Dendritic cell treated with granulocyte-macrophage colony-stimulating factor and Interleukin-4, amounts not matched to agents 40 ng/mL and 50 ng/mL, for 4 days (primary cell): ENCODE results near the gene DDX47.
"Not testable (repeated sequence)": the region's sequence is repeated elsewhere in the genome, so short reads cannot be mapped to it uniquely, and the experiment has no call there.

Experiments
- H3K27ac Mint-ChIP-seq: one replicate; pipeline ENCODE4 v1.8.0; 2022; ENCODE audit warnings: mild to moderate bottlenecking, mixed read lengths
- H3K27me3 Mint-ChIP-seq: one replicate; pipeline ENCODE4 v1.8.0; 2022; ENCODE audit warnings: mild to moderate bottlenecking, mixed read lengths
- H3K36me3 Mint-ChIP-seq: one replicate; pipeline ENCODE4 v1.8.0; 2022; ENCODE audit warnings: low read depth, mixed read lengths
- H3K4me1 Mint-ChIP-seq: one replicate; pipeline ENCODE4 v1.8.0; 2022; ENCODE audit warnings: low read depth, mixed read lengths
- H3K4me3 Mint-ChIP-seq: one replicate; pipeline ENCODE4 v1.8.0; 2022; ENCODE audit warnings: mild to moderate bottlenecking, moderate library complexity, mixed read lengths
- H3K9me3 Mint-ChIP-seq: one replicate; pipeline ENCODE4 v1.8.0; 2022; ENCODE audit warnings: mixed read lengths
- intact Hi-C: fragments of 100-400 bp; cut with micrococcal nuclease; formaldehyde crosslinking; loops from one replicate; pipeline ENCODE4 v1.15.0; 2022

DDX47 gene

GRCh38 chr12:12846780-12847179 is 33.6 kb downstream of the DDX47 start:
- intact Hi-C loops, H3K27ac Mint-ChIP-seq, H3K4me3 Mint-ChIP-seq, H3K36me3 Mint-ChIP-seq, H3K4me1 Mint-ChIP-seq, H3K27me3 Mint-ChIP-seq: not testable (repeated sequence)
- peaks cover 10% of the 10 kb centered on the region for H3K9me3 Mint-ChIP-seq

GRCh38 chr12:12853435-12853834 is 40.3 kb downstream of the DDX47 start:
- intact Hi-C loops, result no loop called here
- Mint-ChIP-seq H3K27me3 (no peaks in the 10 kb centered on the region), H3K4me3 (no peak overlapping the region)

GRCh38 chr12:12859690-12860089 is 46.5 kb downstream of the DDX47 start:
- intact Hi-C loops, result no loop called here
- H3K27me3 Mint-ChIP-seq, result no peaks in the 10 kb centered on the region
- no peaks in the 10 kb centered on the region for H3K36me3 Mint-ChIP-seq
- no peaks in the 10 kb centered on the region for H3K4me1 Mint-ChIP-seq
- H3K27ac Mint-ChIP-seq, result no peak overlapping the region
- H3K9me3 Mint-ChIP-seq, result no peaks in the 10 kb centered on the region
- no peak overlapping the region for H3K4me3 Mint-ChIP-seq

More at GRCh38 chr12:12853435-12853834, 40.3 kb downstream of the DDX47 start:
- Mint-ChIP-seq H3K36me3 (no peaks in the 10 kb centered on the region), H3K4me1 (no peaks in the 10 kb centered on the region), H3K9me3 (peaks cover 11% of the 10 kb centered on the region), H3K27ac (no peak overlapping the region)

- intact Hi-C loops, result no loop called here
- H3K9me3 Mint-ChIP-seq, result no peaks in the 10 kb centered on the region
- no peaks in the 10 kb centered on the region for H3K36me3 Mint-ChIP-seq
- no peaks in the 10 kb centered on the region for H3K27me3 Mint-ChIP-seq
- no peaks in the 10 kb centered on the region for H3K4me1 Mint-ChIP-seq
- H3K27ac Mint-ChIP-seq, result no peak overlapping the region
- no peak overlapping the region for H3K4me3 Mint-ChIP-seq
These were observed 51.1 kb downstream of the DDX47 start for GRCh38 chr12:12864243-12864642.

- no peak overlapping the region for H3K27ac Mint-ChIP-seq
- H3K27me3 Mint-ChIP-seq, result no peaks in the 10 kb centered on the region
- no peak overlapping the region for H3K4me3 Mint-ChIP-seq
- no peaks in the 10 kb centered on the region for H3K4me1 Mint-ChIP-seq
- intact Hi-C loops, result no loop called here
- no peaks in the 10 kb centered on the region for H3K9me3 Mint-ChIP-seq
- no peaks in the 10 kb centered on the region for H3K36me3 Mint-ChIP-seq
These were observed 55.5 kb downstream of the DDX47 start for GRCh38 chr12:12868477-12869235.

- H3K9me3 Mint-ChIP-seq, result no peaks in the 10 kb centered on the region
- intact Hi-C loops, result no loop called here
- H3K36me3 Mint-ChIP-seq, result no peaks in the 10 kb centered on the region
- no peak overlapping the region for H3K27ac Mint-ChIP-seq
- H3K4me1 Mint-ChIP-seq, result peaks cover 6% of the 10 kb centered on the region
- no peak overlapping the region for H3K4me3 Mint-ChIP-seq
- H3K27me3 Mint-ChIP-seq, result no peaks in the 10 kb centered on the region
These were observed 57.3 kb downstream of the DDX47 start for GRCh38 chr12:12870465-12870864.

GRCh38 chr12:12871587-12872138 is 58.5 kb downstream of the DDX47 start:
- Mint-ChIP-seq H3K9me3 (no peaks in the 10 kb centered on the region), H3K4me3 (no peak overlapping the region), H3K36me3 (no peaks in the 10 kb centered on the region), H3K27me3 (no peaks in the 10 kb centered on the region), H3K4me1 (peaks cover 6% of the 10 kb centered on the region), H3K27ac (no peak overlapping the region)
- intact Hi-C loops, result no loop called here

- Mint-ChIP-seq H3K36me3 (no peaks in the 10 kb centered on the region), H3K4me1 (peaks cover 6% of the 10 kb centered on the region), H3K27ac (no peak overlapping the region), H3K27me3 (no peaks in the 10 kb centered on the region), H3K4me3 (no peak overlapping the region), H3K9me3 (no peaks in the 10 kb centered on the region)
- intact Hi-C loops, result no loop called here
These were observed 59.2 kb downstream of the DDX47 start for GRCh38 chr12:12872139-12872933.

- Mint-ChIP-seq H3K27me3 (no peaks in the 10 kb centered on the region), H3K9me3 (no peaks in the 10 kb centered on the region), H3K4me3 (no peak overlapping the region), H3K36me3 (no peaks in the 10 kb centered on the region), H3K27ac (no peak overlapping the region), H3K4me1 (peaks cover 6% of the 10 kb centered on the region)
- intact Hi-C loops, result no loop called here
These were observed 59.8 kb downstream of the DDX47 start for GRCh38 chr12:12872934-12873275.

GRCh38 chr12:12874029-12874428 is 60.9 kb downstream of the DDX47 start:
- Mint-ChIP-seq H3K9me3 (no peaks in the 10 kb centered on the region), H3K4me1 (peaks cover 6% of the 10 kb centered on the region), H3K36me3 (no peaks in the 10 kb centered on the region), H3K27me3 (no peaks in the 10 kb centered on the region), H3K4me3 (no peak overlapping the region), H3K27ac (no peak overlapping the region)
- intact Hi-C loops, result no loop called here

GRCh38 chr12:12875301-12875700 is 62.2 kb downstream of the DDX47 start:
- H3K27me3 Mint-ChIP-seq, intact Hi-C loops, H3K4me3 Mint-ChIP-seq, H3K27ac Mint-ChIP-seq, H3K9me3 Mint-ChIP-seq, H3K36me3 Mint-ChIP-seq, H3K4me1 Mint-ChIP-seq: not testable (repeated sequence)

GRCh38 chr12:12877153-12877768 is 64.1 kb downstream of the DDX47 start:
- intact Hi-C loops, result no loop called here
- Mint-ChIP-seq H3K9me3 (no peaks in the 10 kb centered on the region), H3K27me3 (no peaks in the 10 kb centered on the region), H3K4me1 (peaks cover 12% of the 10 kb centered on the region), H3K27ac (no peak overlapping the region), H3K4me3 (no peak overlapping the region), H3K36me3 (no peaks in the 10 kb centered on the region)

- Mint-ChIP-seq H3K4me3 (no peak overlapping the region), H3K36me3 (no peaks in the 10 kb centered on the region), H3K27ac (no peak overlapping the region), H3K4me1 (peaks cover 12% of the 10 kb centered on the region), H3K9me3 (no peaks in the 10 kb centered on the region), H3K27me3 (no peaks in the 10 kb centered on the region)
- intact Hi-C loops, result no loop called here
These were observed 64.8 kb downstream of the DDX47 start for GRCh38 chr12:12877781-12878455.
